Endometrium (tissue), 2 donors: ENCODE data around the gene PLA2G7.
A peak's percentile ranks its signal among the peaks of the same experiment; 100 is the strongest.
"Not testable (repeated sequence)": the region's sequence is repeated elsewhere in the genome, so short reads cannot be mapped to it uniquely, and the experiment has no call there.

Experiments used
- FAIRE-seq: peaks from 2 replicates; lab custom pipeline; 2012; peaks lifted over from hg19 to GRCh38; lab: Jason Lieb, UNC
- donor health status: control.
- donor health status: control.

PLA2G7 gene

GRCh38 chr6:46734867-46735719, at the start of gene PLA2G7:
Gene PLA2G7, minus strand, starts transcription at chr6:46735375. Its CDS starts 12,484 bp downstream, at chr6:46722891.
- FAIRE-seq = no peak

GRCh38 chr6:46784535-46784934, 49.4 kb upstream of the PLA2G7 start:
- FAIRE-seq = no peak

DNA sequence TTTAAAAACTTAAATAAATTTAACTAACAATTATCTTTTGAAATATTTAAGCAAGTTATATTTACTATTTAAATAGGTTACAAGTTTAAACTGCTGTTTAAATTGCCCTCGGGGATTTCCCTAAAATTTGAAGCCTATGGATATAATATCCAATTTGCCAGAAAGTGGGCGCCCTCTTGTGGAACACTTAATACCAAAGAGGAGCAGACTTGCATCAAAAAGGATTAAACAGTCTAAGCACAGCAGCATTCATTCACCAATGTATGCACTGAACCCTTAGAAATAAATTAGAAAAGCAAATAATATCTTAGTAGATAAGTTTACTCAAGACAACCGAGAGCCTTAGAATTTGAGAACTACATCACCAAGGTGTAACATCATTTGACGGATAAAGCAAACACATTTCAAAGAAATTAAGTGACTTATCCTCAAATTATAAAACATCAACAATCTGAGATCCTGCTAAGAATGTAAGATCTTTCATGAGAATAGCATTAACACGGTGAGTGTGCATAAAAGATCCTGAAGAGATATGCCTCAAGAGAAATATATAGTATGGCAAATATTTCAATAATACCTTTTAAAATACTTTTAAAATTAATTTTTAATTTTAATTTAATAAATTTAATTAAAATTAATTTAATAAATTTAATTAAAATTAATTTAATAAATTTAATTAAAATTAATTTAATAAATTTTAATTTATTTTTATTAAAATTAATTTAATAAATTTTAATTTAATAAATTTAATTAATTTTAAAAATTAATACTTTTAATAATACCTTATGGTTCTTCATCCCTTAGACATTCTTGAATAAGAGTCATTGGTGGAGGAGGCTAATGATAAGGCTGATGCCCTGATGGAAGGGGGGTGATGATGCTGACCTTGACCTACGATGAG, 46.6 kb upstream of the PLA2G7 start:
- FAIRE-seq = peak; percentile 97

DNA sequence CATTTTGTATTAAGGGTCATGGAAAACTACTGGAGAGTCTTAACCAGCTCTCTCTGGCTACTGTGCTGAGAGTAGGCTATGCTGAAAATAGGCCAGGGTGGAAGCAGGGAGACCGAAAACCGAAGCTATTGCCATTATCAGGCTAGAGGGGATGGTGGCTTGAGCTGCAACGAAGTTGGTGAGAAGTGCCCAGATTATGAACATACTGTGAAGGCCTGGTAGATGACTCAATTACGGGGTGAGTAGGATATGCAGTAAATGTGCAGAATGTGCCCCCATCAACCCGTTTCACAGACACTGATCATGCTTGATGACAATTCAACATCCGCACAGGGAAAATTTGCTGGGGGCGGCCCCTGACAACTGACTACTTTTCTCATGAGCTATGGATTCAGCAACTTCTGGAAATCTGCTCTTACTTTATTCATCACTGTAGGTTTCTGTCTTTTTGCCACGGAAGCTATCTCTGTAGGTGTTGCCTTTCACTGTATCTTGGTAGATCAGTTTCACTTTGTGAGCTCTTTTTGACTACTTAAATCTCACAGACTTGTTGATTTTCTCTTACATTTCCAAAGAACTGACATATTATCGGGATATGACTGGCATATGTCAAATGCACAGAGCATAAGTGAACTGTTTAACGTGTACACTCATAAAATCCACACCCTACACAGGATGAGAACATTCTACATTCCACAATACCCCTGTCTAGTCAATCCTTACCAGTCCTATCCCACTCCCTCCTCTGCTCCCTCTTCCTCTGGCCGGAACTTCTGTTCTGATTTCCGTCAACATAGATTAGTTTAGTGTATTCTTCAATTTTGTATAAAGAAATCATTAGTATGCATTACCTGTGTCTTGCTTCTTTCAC, 42.5 kb upstream of the PLA2G7 start:
- no peak for FAIRE-seq

DNA sequence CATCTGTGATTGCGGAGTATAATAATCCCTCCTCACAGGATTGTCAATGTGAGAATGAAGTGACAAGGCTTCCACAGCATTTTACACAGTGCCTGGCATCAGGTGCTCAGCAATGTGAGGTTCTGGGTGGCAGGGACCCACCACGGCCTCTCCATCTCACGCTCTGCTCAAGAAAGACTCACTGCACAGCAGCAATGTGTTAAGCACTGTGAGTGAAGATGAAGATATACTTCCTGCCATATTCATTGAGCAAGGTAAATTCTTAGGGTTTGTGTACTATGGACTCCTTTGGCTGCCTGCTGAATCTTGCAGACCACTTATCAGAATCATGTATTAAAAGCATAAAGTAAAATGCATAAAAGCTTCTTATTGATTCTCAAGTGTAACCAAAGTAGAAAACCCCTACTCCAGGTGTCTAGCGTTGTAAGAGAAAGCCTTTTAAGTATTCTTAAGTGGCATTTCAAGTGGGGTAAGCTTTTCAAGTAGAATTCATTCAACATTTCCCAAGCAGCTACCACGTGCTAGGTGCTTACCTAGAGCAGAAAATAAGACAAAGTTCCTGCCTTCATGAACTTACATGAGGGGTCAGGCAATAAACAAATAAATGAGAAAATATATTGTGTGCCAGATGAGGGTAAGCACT, 41.0 kb upstream of the PLA2G7 start:
- no peak for FAIRE-seq

- FAIRE-seq = not testable (repeated sequence)
These were observed 39.6 kb upstream of the PLA2G7 start for GRCh38 chr6:46774736-46775135.

DNA sequence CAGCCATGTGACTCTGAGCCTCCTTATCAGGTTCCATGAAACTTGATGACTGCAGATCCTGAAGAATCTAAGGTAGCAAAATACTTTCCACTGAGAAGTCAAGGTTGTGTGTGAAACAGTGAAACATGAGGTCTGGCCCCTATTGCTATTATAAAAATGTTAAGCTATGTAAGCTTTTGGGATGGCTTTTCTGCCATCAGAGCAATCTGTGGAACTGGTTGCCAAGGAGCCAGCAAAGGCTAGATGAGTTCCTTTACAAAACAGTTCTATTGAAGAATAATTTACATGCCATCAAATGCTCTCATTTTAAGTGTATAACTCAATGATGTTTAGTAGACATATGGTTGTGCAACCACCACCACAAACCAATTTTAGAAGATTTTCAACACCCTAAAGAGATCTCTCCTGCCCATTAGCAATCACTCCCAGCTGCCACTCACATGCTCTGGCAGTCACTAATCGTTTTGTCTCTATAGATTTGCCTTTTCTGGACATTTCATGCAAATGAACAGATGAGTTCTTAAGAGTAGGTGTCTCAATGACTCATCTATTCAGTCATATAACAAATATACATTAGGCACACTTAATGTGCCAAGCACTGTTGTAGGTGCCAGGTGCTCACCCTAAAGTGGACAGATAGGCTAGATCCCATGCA, 38.2 kb upstream of the PLA2G7 start:
- FAIRE-seq = no peak

GRCh38 chr6:46772762-46773161, 37.6 kb upstream of the PLA2G7 start:
- no peak for FAIRE-seq

DNA sequence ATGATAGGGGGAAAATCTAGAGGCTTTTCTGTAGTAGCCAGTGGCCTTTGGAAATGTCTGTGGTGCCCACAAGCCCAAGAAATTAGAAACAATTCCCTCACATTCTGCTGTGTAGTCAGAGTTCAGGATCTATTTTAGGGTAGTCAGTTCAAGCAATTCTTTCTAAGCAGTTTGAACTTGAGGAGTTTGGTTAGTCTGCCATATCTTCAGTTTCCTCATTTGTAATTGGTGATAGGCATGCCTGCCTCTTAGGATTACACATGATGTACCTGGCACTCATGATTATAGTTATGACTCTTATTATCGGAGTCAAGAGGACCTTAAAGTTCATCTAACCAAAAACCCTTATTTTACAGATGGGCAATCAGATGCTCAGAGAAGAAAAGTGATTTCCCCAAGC, 36.8 kb upstream of the PLA2G7 start:
- no peak for FAIRE-seq

- no peak for FAIRE-seq
These were observed 29.8 kb upstream of the PLA2G7 start for GRCh38 chr6:46764961-46765360.

DNA sequence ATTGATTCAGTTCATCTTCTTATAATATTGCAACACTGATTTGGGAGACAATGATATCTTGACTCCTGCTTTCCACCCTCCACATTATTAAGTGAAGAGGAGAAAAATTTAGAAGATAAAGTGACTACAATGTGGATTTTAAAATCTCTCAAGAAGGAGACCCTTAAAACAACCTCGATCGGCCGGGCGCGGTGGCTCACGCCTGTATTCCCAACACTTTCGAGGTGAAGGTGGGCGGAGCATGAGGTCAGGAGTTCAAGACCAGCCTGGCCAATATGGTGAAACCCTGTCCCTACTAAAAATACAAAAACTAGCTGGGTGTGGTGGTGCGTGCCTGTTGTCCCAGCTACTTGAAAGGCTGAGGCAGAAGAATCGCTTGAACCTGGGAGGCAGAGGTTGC, 29.1 kb upstream of the PLA2G7 start:
- FAIRE-seq = not testable (repeated sequence)

DNA sequence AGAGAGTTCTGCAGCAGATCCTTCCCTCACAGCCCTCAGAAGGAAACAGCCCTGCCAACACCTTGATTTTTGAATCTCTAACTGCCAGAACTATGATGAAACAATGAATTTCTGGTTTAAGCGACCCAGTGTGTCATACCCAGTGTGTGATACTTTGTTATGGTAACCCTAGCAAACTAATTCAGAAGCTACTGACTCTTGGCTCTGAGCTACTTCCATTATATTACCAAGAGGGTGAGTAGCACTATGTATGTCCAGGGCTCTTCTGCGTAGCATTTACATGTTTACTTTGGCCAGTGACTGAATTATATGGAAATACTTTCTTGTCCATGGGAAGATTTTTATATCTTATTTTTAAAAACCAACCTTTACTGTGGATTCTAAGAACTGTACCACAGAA, 28.3 kb upstream of the PLA2G7 start:
- FAIRE-seq = no peak

DNA sequence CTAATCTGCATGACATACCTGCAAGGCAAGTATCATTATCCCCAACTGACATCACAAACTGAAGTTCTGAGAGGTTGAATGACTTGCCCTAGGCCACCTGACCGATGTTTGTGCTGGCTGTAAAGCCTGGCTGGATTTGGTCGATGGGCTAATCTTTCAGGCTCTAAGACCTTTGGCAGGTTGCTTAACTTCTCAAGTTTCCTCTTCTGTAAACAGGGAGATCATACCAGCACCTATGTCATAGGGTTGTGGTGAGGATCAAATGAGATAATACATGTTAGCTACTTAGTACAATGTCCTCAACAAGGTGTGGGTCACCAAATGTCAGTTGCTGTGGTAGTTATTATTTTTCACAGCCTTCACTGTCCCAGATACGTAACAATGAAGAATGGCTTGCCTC, 25.8 kb upstream of the PLA2G7 start:
- no peak for FAIRE-seq

- FAIRE-seq = peak; percentile 66
These were observed 24.0 kb upstream of the PLA2G7 start for GRCh38 chr6:46758960-46759753.

DNA sequence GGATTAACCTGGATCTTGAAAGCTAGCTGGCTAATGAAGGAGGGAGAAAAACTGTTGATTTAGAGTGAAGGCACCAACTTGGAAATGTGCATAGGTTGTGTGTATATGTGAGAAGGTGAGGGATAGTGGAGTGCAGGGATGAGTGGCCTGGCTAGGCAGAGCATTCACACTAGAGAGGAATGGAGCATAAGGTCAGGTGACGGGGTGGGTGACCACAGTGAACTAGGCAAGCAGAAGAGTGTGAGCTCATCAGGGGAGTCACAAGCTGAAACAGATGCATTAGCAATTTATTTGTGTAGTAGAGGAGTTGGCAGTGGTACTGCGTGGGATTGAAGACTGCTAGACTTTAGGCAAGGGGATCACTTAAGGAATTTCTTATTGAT, 22.0 kb upstream of the PLA2G7 start:
- FAIRE-seq = no peak

DNA sequence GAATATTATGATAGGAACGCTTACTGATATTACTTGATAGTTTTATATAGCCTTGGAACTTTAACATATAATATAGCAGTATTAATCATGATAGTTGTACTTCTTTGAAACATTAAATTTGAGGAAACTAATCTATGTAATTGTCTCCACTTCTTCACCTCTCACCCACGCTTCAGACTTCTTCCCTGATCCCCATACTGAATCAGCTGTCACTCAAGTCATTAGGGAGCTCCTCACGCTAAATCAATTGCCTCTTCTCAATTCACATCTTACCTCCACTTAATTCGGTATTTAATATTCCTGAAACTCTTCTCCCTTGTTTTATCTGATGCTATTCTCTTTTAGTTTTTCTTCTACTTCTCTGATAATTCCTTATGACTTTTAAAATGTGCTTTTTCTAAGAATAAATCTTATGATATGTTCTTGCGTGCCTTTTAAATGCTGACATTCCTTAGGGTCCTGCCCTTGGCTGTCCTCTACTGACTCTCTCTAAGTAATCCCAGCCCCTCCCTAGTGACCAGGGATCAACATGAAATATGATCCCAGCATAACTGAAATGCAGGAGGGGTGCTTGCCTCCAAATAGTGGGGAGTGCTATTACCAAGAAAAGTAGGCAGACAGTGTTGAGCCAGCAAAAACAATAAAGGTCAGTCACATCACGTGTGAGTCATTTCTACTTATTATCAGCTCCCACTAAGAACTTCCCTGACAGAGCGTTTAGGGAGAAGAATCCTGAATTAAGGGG, 21.5 kb upstream of the PLA2G7 start:
- peak; percentile 50 for FAIRE-seq

DNA sequence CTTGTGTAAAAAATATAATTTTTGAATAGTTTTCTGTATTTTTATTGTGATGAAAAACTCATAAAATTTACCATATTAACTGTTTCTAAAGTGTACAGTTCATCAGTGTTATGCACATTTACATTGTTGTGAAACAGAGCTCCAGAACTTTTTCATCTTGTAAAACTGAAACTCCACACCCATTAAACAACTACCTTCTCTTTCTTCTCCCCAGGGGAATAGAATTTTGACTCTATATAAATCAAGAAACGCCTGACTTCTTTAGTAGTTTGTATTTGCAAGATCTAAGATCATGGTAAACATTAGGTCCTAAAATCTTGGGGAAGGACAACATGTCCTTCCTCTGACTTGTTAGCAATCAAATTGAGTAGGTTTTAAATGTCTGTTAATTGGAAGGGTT, 20.7 kb upstream of the PLA2G7 start:
- peak; percentile 59 for FAIRE-seq

GRCh38 chr6:46751658-46752057, 16.5 kb upstream of the PLA2G7 start:
- FAIRE-seq = no peak

DNA sequence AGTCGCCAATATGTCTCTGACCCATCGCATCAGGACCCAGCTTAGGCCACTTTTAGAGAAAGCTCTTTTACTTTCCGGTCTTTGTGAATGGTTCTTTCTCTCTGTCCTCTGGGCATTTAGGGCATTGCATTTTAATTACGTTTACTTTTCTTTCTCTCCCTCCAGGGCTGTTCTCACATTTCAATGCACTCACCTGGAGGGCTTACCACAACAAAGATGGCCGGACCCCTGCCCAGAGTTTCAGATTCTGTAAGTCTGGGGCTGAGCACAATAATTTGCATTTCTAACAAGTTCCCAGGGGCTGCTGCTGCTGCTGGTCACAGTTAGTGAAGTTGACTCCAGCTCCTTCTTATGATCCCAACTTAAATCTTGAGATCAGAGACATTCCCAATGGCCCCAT, 14.6 kb upstream of the PLA2G7 start:
- no peak for FAIRE-seq
